Measurements from ENCODE around the gene ECHS1.
"Not testable (repeated sequence)": the region's sequence is repeated elsewhere in the genome, so short reads cannot be mapped to it uniquely, and the experiment has no call there.

The ECHS1 gene

DNA sequence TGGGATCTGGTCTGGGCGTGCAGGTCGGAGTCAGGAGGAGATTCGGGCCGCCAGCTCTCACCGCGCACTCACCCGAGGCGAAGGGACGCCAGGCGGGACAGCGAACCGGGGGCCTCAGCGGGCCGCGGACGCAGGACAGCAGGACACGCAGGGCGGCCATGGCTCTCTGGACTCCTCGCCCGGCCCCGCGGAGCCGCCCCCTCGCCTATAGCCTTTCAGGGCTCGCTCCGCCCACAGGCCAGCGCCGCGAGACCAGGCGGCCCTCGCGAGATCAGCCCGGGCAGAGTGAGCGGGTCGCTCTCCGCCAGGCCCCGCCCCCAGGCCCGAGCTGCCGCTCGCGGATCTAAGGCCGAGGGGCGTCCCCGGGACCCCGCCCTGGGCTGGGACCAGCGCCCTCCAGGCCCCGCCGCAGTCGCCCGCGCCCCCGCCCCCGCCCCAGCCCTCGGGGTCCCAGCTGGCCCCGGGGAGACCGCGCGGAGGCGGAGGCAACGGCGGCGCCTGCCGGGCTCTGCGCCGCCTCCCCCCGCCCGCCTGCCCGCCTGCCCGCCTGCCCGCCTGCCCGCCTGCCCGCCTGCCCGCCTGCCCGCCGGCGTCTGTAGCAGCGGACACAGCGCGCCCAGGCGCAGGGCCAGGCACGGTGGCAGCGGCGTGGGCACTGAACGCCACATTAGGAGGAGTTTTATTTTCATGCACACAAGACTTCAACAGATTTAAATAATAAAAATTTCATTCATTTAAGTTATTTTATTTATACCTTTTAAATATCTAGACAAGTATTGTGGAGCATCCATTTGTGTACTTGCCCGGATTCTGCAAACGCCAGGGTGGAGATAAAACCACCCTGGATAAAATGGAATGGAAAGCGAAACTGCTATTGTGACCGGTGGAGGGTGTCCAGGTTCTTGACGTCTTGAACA lies at the start of gene ECHS1:
TSS of gene ECHS1 (minus strand) at position 181 of the 917 bp plus-strand sequence. CDS start at position 160, 21 bp downstream.
- DNase-seq, result peak; percentile 85

GRCh38 chr10:133422223-133422806 lies 49.2 kb upstream of the ECHS1 start:
- DNase-seq, result no peak

- DNase-seq, result no peak
These were observed 48.4 kb upstream of the ECHS1 start for GRCh38 chr10:133421336-133422222.

GRCh38 chr10:133420579-133420978 lies 47.4 kb upstream of the ECHS1 start:
- no peak for DNase-seq

DNA sequence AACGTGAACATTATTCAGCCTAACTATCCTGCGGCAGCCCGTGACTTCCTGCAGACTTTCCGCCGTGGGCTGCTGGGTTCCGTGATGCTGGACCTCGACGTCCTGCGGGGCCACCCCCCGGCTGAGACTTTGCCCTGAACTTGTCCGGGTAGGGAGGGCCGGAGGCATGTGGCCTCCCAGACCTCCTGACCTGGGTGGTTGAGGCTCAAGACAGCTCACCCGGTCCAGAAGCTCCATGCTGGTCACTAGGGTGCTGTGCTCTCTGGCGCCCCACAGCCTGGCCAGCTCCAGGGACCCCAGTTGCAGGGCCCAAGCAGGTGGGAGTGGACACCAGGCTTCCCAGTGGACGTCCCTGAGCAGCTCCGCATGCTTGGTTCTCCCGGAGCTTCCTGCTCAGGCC lies 46.9 kb upstream of the ECHS1 start:
- DNase-seq, result no peak

- no peak for DNase-seq
These were observed 46.2 kb upstream of the ECHS1 start for GRCh38 chr10:133419211-133419950.

GRCh38 chr10:133418289-133418993 lies 45.3 kb upstream of the ECHS1 start:
- no peak for DNase-seq

DNA sequence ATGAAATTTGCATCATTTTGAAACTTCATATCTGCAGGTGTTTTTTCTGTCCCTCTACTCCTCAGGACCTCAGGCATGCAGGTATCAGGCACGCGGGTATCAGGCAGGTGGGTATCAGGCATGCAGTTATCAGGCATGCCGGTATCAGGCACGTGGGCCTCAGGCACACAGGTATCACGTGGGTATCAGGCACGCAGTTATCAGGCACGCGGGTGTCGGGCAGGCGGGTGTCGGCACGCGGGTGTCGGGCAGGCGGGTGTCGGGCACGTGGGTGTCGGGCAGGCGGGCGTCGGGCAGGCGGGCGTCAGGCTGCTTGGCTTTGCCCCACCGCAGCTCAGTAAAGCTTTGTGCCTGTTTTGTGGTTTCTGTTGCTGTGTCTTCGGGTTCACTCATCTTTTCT lies 42.6 kb upstream of the ECHS1 start:
- no peak for DNase-seq

GRCh38 chr10:133414401-133414800 lies 41.2 kb upstream of the ECHS1 start:
- not testable (repeated sequence) for DNase-seq

GRCh38 chr10:133412381-133412711 lies 39.2 kb upstream of the ECHS1 start:
- no peak for DNase-seq

DNA sequence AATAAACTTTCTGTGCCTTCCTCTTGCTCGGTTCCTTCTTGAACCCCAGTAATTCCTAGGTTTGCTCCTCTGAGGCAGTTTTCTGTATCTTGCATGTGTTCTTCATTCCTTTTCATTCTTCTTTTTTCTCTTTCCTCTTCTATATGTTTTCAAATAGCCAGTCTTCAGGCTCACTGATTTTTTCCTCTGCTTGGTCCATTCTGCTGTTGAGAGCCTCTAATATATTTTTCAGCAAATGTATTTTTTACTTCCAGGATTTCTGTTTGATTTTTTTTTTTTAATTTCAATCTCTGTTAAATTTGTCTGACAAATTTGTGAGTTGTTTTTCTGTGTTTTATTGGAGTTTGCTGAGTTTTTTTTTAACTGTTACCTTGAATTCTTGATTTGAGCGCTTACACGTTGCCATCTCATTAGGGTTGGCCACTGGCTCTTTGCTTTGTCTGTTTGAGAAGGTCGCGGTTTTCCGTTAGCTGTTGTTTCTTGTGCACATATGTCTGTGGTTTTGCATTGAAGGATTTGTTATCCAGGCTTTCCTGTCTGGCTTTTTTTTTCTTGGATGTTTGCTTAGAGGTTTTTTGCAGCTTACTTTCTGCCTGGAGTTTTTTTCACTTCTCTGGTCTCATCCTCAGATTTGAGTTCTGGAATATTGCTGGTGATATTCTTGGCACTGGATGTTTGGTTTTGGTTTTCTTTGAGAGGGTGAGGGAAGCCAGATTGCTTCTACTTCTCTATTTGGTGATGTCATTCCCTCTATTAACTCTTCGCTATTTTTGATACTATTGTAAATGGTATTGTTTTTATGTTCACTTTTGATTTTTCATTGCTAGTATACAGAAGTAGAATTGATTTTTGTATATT lies 38.6 kb upstream of the ECHS1 start:
- DNase-seq, result no peak

DNA sequence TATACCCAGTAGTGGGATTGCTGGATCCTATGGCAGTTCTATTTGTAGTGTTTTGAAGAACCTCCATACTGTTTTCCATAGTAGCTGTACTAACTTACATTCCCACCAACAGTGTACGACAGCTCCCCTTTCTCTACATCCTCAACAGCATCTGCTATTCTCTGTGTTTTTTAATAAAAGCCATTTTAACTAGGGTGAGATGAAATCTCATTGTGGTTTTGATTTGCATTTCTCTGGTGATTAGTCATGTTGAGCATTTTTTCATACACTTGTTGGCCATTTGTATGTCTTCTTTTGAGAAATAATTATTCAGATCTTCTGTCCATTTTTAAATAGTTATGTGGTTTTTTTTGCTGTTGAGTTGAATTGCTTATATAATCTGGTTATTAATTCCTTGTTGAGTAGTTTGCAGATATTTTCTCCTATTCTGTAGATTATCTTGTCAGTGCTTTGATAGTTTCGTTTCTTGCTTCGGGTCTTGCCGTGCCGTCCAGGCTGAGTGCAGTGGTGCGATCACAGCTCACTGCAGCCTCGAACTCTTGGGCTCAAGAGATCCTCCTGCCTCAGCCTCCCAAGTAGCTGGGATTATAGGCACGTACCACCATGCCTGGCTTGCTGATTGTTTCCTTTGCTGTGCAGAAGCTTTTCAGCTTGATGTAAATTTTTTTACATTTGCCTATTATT lies 32.8 kb upstream of the ECHS1 start:
- DNase-seq, result no peak

DNA sequence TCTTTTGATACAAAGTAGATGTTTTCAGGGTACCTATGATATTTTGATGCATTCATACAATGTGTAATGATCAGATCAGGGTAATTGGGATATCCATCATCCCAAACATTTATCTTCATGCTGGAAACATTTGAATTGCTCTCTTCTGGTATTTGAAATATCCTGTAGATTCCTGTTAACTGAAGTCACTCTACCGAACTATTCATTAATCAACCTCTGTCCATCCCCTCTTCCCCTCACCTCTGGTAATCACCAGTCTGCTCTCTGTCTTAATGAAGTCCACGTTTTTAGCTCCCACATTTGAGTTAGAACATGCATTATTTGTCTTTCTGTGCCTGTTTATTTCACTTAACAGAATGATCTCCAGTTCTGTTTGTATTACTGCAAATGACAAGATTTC lies 32.1 kb upstream of the ECHS1 start:
- DNase-seq, result no peak

DNA sequence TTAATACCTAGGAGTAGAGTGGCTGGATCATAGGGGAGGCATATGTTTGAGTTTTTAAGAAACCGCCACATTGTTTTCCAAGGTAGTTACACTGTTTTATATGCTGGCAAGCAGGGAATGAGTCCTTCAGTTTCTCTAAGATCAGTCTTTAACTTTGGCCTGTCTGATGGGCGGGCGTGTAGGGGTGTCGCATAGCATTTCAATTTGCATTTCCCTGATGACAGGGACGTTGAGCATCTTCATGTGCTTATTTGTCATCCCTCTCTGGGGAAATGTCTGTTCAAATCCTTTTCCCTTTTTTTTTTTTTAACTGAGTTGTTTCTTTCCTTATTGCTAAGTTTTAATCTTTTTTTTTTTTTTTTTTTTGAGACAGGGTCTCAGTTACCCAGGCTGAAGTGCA lies 30.6 kb upstream of the ECHS1 start:
- DNase-seq, result no peak

DNA sequence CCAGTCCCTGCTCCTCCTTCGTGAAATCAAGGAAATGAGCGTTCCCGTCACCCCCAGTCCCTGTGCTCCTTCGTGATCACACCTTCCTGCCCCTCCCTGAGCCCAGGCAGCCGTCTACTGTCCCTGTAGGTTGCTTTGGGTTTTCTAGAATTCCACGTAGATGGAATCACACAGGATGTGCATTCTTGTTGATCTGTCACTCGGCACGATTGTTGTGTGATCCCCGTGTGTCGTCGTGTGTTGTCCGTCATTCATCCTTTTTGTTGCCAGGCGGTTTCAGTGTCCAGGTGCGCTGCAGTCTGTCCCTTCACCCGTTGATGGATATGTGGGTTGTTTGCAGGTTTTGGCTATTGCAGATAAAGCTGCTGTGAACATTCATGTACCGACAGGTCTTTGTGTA lies 30.2 kb upstream of the ECHS1 start:
- DNase-seq, result no peak

DNA sequence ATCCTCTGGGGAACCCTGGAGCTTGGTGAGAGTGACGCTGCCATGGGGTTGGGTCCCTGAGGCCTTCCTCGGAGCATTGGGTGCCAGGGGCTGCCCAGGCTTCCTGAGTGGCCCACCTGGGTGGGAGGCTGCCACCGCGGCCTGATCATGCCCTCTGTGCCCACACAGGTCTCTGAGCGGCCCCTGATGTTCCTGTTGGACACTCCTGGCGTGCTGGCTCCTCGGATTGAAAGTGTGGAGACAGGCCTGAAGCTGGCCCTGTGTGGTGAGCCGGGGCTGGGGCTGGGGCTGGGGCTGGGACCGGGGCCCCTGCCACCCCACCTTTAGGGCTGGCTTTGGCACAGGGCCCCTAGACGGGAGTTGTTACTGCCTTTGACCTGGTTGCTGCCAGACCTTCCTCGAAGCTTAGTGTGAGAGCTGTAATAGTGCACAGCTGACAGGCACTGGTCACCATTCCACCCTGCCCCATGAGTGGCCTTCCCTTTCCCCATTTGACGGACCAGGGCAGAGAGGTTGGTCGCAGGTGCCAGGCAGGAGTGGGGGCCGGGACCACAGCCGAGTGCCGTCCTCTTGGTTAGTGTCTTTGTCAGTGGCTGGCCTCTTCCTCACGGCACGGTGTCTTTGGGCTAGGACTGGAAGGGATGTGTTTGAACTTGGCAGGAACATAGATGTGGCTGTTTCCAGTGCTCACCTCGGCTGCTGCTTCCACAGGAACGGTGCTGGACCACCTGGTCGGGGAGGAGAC lies 29.0 kb upstream of the ECHS1 start:
- DNase-seq, result no peak

DNA sequence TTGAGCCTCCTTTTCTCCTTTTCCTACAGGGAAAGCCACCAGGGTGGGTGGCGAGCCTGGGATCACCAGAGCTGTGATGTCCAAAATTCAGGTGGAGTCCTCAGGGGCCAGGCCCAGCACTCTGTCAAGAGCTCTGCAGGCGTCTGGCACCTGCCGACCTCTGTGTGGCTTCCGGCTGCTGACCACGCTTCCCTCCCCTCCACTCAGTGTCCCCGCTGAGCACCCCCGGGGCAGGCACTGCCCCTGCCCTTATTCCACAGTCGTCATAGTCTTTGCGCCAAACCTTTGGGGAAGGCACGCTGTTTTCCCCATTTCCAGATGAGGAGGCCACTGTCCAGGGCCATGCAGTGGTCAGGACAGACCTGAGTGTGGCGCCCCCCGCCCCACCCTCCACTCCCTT lies 28.3 kb upstream of the ECHS1 start:
- no peak for DNase-seq

GRCh38 chr10:133400624-133401424 lies 27.7 kb upstream of the ECHS1 start:
- no peak for DNase-seq

DNA sequence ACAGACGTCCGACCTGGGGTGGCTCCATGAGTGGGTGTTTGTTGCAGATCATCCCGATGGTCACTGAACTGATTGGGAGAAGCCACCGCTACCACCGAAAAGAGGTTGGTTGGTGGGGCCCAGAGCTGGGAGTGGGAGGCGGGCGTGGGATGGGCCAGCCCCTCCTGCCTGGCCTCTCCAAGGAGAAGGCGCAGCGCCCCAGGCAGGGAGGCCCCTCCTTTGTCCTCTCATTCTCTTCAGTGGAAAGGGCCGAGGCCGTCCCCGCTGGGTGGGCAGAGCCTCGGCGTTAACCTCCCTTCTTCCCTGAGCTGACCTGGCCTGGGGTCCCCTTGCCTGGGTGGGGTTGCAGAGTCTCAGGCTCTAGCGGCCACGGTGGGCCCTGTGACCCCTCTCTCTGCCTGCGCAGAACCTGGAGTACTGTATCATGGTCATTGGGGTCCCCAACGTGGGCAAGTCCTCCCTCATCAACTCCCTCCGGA lies 26.0 kb upstream of the ECHS1 start:
- no peak for DNase-seq

Measured in activated CD4-positive, alpha-beta T cell treated with anti-CD3 and anti-CD28 coated beads for 1 hour (primary cell).